ENCODE measurements around the gene SORBS1. TPM values are rescaled to one million over a fixed set of nuclear protein-coding genes. Genes with fewer than 3 reads are reported as not detected.

Gene SORBS1
- total and polyA plus RNA-seq, 2 experiments from 2014 or later = 17.0 to 40.2 TPM

GRCh38 chr10:95343573-95343972 is 217.6 kb downstream of the SORBS1 start:
- no peak for DNase-seq (ENCODE audit: low spot score)
- TF ChIP-seq CTCF (IDR thresholded peaks at IDR 0.05; ENCODE audit: poor library complexity) (no peak), EZH2phosphoT487 (IDR thresholded peaks at IDR 0.05; ENCODE audit: low read depth, severe bottlenecking, unreplicated experiment) (no peak), EZH2 (IDR thresholded peaks at IDR 0.05; ENCODE audit: borderline replicate concordance) (no peak)
- Histone ChIP-seq H3K9me2 (replicated peaks; ENCODE audit: insufficient read depth) (no peaks in the 10 kb centered on the region), H3K36me3 (replicated peaks; ENCODE audit: insufficient read depth, low read depth) (no peaks in the 10 kb centered on the region), H2AFZ (no peak overlapping the region), H4K20me1 (ENCODE audit: insufficient read depth, poor library complexity, severe bottlenecking) (no peaks in the 10 kb centered on the region), H3K9me3 (ENCODE audit: low read depth) (no peaks in the 10 kb centered on the region), H3K27me3 (no peaks in the 10 kb centered on the region), H3K79me2 (no peaks in the 10 kb centered on the region), H3K4me3 (no peak overlapping the region), H3K4me2 (no peak overlapping the region), H3K4me1 (ENCODE audit: insufficient read depth) (peaks cover 11% of the 10 kb centered on the region), H3K27ac (no peak overlapping the region)
- 89% methylated on average over 6 of the region's 6 CpGs for WGBS (ENCODE audit: low lambda C conversion rate, missing lambda C conversion rate)

DNA sequence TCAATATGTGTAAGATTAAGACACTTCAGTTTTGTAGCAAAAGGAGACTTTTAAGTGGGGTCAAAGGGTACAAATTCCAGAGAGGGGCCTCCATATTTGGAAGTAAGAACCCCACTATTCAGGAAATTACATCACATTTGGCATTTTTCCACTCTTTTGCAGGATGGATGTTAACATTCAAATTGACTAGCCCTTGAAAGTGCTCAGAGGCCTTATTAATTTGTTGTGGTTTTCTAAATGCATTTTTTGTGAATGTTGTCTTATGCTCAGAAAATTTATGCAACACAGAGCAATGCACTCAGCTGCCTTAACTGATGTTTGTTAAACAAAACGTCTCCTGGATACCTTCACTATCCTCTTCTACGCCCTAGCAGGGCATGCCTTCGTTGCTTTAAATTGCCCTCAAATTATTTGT is 219.4 kb downstream of the SORBS1 start:
- Histone ChIP-seq H3K27me3 (no peaks in the 10 kb centered on the region), H3K36me3 (replicated peaks; ENCODE audit: insufficient read depth, low read depth) (no peaks in the 10 kb centered on the region), H3K4me2 (no peak overlapping the region), H3K9me3 (ENCODE audit: low read depth) (no peaks in the 10 kb centered on the region), H3K79me2 (no peaks in the 10 kb centered on the region), H3K27ac (no peak overlapping the region), H2AFZ (no peak overlapping the region), H4K20me1 (ENCODE audit: insufficient read depth, poor library complexity, severe bottlenecking) (no peaks in the 10 kb centered on the region), H3K9me2 (replicated peaks; ENCODE audit: insufficient read depth) (no peaks in the 10 kb centered on the region), H3K4me3 (no peak overlapping the region), H3K4me1 (ENCODE audit: insufficient read depth) (peaks cover 11% of the 10 kb centered on the region)
- no peak for DNase-seq (ENCODE audit: low spot score)
- WGBS (ENCODE audit: low lambda C conversion rate, missing lambda C conversion rate) = 88% methylated on average over 3 of the region's 3 CpGs
- TF ChIP-seq EZH2 (IDR thresholded peaks at IDR 0.05; ENCODE audit: borderline replicate concordance) (no peak), CTCF (IDR thresholded peaks at IDR 0.05; ENCODE audit: poor library complexity) (no peak), EZH2phosphoT487 (IDR thresholded peaks at IDR 0.05; ENCODE audit: low read depth, severe bottlenecking, unreplicated experiment) (no peak)

DNA sequence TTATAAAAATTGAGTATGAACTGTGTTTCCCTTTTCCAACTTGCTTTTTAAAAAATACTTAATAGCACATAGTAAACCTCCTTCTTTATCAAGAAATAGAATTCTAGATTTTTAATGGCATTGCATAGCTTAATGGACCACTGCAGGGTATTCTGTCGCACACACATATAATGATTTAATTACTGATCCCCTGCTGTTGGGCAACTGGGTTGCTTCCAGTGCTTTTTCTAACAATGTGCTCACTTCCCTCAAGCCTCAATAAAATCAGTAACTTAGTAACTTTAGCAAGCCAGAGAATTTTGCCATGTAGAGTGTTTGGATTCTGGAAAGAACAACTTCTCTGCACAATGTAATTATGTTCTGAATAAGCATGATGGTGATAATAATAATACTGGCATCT is 221.3 kb downstream of the SORBS1 start:
- Histone ChIP-seq H3K9me3 (ENCODE audit: low read depth) (no peaks in the 10 kb centered on the region), H4K20me1 (ENCODE audit: insufficient read depth, poor library complexity, severe bottlenecking) (no peaks in the 10 kb centered on the region), H2AFZ (no peak overlapping the region), H3K36me3 (replicated peaks; ENCODE audit: insufficient read depth, low read depth) (no peaks in the 10 kb centered on the region), H3K4me3 (no peak overlapping the region), H3K79me2 (no peaks in the 10 kb centered on the region), H3K4me1 (ENCODE audit: insufficient read depth) (peaks cover 11% of the 10 kb centered on the region), H3K4me2 (no peak overlapping the region), H3K27me3 (no peaks in the 10 kb centered on the region), H3K9me2 (replicated peaks; ENCODE audit: insufficient read depth) (no peaks in the 10 kb centered on the region), H3K27ac (no peak overlapping the region)
- no peak for DNase-seq (ENCODE audit: low spot score)
- TF ChIP-seq CTCF (IDR thresholded peaks at IDR 0.05; ENCODE audit: poor library complexity) = no peak
- no peak for TF ChIP-seq EZH2 (IDR thresholded peaks at IDR 0.05; ENCODE audit: borderline replicate concordance)
- no peak for TF ChIP-seq EZH2phosphoT487 (IDR thresholded peaks at IDR 0.05; ENCODE audit: low read depth, severe bottlenecking, unreplicated experiment)
- 84% methylated on average over 1 of the region's 1 CpG for WGBS (ENCODE audit: low lambda C conversion rate, missing lambda C conversion rate)

Measured in hepatocyte (in vitro differentiated cells).